Mammary epithelial cell (primary cell): ENCODE results near the gene AKAP6.

Experiments used
- CTCF ChIP-seq, 2 donors: IDR thresholded peaks in 1 of 2; conservative IDR thresholded peaks in 1 of 2; 2 replicates each; pipeline ENCODE4 v1.5.1; 2011 to 2012; ENCODE audit warnings: inconsistent platforms in 2 of 2, low read length in 2 of 2, mild to moderate bottlenecking in 2 of 2, control low read depth in 1 of 2, low read depth in 1 of 2; ENCODE audit not compliant: insufficient read depth in 1 of 2; ENCODE audit errors: extremely low read depth in 1 of 2
- EZH2 ChIP-seq: IDR thresholded peaks from 2 replicates; pipeline ENCODE4 v1.6.1; 2012; ENCODE audit warnings: low read length, inconsistent platforms, borderline replicate concordance

GRCh38 chr14:32633224-32633859 is 304.2 kb downstream of the AKAP6 start:
- TF ChIP-seq EZH2 (no peak), CTCF (conservative IDR thresholded peaks at IDR 0.05 in 1 of 2, IDR thresholded peaks at IDR 0.05 in 1 of 2; ENCODE audit: extremely low read depth in 1 of 2, insufficient read depth in 1 of 2, low read depth in 1 of 2, low read length in 2 of 2) (no peak)
